Ishikawa (cell line): Measurements from ENCODE around the gene WASF1.

ENCODE experiments used
- CEBPB ChIP-seq: IDR thresholded peaks from 2 replicates; pipeline ENCODE4 v1.6.1; 2012
- CREB1 ChIP-seq: IDR thresholded peaks from 2 replicates; pipeline ENCODE4 v1.6.1; 2012; ENCODE audit warnings: low read depth
- EGR1 ChIP-seq: IDR thresholded peaks from 2 replicates; pipeline ENCODE4 v1.6.1; 2012
- EP300 ChIP-seq: IDR thresholded peaks from 2 replicates; pipeline ENCODE4 v1.6.1; 2012; ENCODE audit warnings: borderline replicate concordance
- FOXM1 ChIP-seq: IDR thresholded peaks from 2 replicates; pipeline ENCODE4 v1.6.1; 2012; ENCODE audit warnings: low read depth, borderline replicate concordance
- NFIC ChIP-seq: IDR thresholded peaks from 2 replicates; pipeline ENCODE4 v1.6.1; 2012
- RAD21 ChIP-seq: IDR thresholded peaks from 2 replicates; pipeline ENCODE4 v1.6.1; 2012; ENCODE audit warnings: low read depth
- TAF1 ChIP-seq: IDR thresholded peaks from 2 replicates; pipeline ENCODE4 v1.6.1; 2012; ENCODE audit warnings: low read depth, mild to moderate bottlenecking
- TCF12 ChIP-seq: IDR thresholded peaks from 2 replicates; pipeline ENCODE4 v1.6.1; 2012; ENCODE audit warnings: low read depth
- TEAD4 ChIP-seq: IDR thresholded peaks from 2 replicates; pipeline ENCODE4 v1.6.1; 2012
- YY1 ChIP-seq: IDR thresholded peaks from 2 replicates; pipeline ENCODE4 v1.6.1; 2012; ENCODE audit warnings: low read depth
- ZBTB7A ChIP-seq: IDR thresholded peaks from 2 replicates; pipeline ENCODE4 v1.6.1; 2012; ENCODE audit warnings: low read depth
- TF ChIP-seq, protein P1 (sequence below): IDR thresholded peaks from 2 replicates; pipeline ENCODE4 v1.6.1; 2012
- TF ChIP-seq, protein P2 (sequence below): IDR thresholded peaks from 2 replicates; pipeline ENCODE4 v1.6.1; 2012; ENCODE audit warnings: low read depth, mild to moderate bottlenecking
- TF ChIP-seq, protein P3 (sequence below): IDR thresholded peaks from 2 replicates; pipeline ENCODE4 v1.6.1; 2012

WASF1 gene

DNA sequence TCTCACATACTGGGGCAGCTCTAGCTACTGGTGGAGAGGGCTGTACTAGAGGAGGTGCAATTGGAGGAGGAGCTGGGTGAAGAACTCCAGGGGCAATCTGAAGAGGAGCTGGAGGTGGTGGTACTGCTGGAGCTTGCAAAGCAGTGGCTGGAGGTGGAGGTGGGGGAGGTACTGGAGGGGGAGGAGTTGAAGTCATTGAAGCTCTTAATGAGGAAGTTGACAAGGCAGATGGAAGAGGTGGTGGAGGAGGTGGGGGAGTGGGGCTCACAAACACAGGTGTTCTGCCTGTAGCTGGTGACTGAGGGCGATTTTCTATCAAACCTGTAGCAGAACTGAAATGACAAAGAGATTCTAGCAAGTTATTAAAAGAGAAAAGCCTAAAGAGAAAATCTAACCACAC lies 77.6 kb downstream of the WASF1 start:
- TF ChIP-seq ZBTB7A (no peak), YY1 (no peak), EP300 (no peak), CEBPB (no peak), TEAD4 (no peak), FOXM1 (no peak), RAD21 (no peak), NFIC (no peak)
- TF ChIP-seq, protein P1, sequence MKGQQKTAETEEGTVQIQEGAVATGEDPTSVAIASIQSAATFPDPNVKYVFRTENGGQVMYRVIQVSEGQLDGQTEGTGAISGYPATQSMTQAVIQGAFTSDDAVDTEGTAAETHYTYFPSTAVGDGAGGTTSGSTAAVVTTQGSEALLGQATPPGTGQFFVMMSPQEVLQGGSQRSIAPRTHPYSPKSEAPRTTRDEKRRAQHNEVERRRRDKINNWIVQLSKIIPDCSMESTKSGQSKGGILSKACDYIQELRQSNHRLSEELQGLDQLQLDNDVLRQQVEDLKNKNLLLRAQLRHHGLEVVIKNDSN = no peak
- TF ChIP-seq, protein P2, sequence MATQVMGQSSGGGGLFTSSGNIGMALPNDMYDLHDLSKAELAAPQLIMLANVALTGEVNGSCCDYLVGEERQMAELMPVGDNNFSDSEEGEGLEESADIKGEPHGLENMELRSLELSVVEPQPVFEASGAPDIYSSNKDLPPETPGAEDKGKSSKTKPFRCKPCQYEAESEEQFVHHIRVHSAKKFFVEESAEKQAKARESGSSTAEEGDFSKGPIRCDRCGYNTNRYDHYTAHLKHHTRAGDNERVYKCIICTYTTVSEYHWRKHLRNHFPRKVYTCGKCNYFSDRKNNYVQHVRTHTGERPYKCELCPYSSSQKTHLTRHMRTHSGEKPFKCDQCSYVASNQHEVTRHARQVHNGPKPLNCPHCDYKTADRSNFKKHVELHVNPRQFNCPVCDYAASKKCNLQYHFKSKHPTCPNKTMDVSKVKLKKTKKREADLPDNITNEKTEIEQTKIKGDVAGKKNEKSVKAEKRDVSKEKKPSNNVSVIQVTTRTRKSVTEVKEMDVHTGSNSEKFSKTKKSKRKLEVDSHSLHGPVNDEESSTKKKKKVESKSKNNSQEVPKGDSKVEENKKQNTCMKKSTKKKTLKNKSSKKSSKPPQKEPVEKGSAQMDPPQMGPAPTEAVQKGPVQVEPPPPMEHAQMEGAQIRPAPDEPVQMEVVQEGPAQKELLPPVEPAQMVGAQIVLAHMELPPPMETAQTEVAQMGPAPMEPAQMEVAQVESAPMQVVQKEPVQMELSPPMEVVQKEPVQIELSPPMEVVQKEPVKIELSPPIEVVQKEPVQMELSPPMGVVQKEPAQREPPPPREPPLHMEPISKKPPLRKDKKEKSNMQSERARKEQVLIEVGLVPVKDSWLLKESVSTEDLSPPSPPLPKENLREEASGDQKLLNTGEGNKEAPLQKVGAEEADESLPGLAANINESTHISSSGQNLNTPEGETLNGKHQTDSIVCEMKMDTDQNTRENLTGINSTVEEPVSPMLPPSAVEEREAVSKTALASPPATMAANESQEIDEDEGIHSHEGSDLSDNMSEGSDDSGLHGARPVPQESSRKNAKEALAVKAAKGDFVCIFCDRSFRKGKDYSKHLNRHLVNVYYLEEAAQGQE = no peak

- TF ChIP-seq YY1 (no peak), FOXM1 (no peak), CEBPB (no peak), EGR1 (no peak), NFIC (no peak), ZBTB7A (no peak), EP300 (no peak), TAF1 (no peak), TCF12 (no peak), TEAD4 (no peak), RAD21 (no peak), CREB1 (no peak)
- TF ChIP-seq, protein P2 = no peak
- TF ChIP-seq, protein P3, sequence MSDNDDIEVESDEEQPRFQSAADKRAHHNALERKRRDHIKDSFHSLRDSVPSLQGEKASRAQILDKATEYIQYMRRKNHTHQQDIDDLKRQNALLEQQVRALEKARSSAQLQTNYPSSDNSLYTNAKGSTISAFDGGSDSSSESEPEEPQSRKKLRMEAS = no peak
- TF ChIP-seq, protein P1 = no peak
Observed at GRCh38 chr6:110098511-110099116, 80.9 kb downstream of the WASF1 start.

GRCh38 chr6:110097443-110097842 lies 82.0 kb downstream of the WASF1 start:
- TF ChIP-seq, protein P1 = no peak
- TF ChIP-seq CEBPB = no peak
- TF ChIP-seq, protein P3 = no peak
- no peak for TF ChIP-seq FOXM1
- TF ChIP-seq EP300 = no peak
- TF ChIP-seq NFIC = no peak
- no peak for TF ChIP-seq TCF12
- TF ChIP-seq ZBTB7A = no peak
- TF ChIP-seq, protein P2 = no peak
- no peak for TF ChIP-seq EGR1
- no peak for TF ChIP-seq YY1
- no peak for TF ChIP-seq CREB1
- no peak for TF ChIP-seq RAD21
- TF ChIP-seq TAF1 = no peak
- no peak for TF ChIP-seq TEAD4

- TF ChIP-seq, protein P2 = no peak
- TF ChIP-seq, protein P1 = no peak
- TF ChIP-seq TAF1 (no peak), CEBPB (no peak), YY1 (no peak), EP300 (no peak), EGR1 (no peak), TCF12 (no peak), ZBTB7A (no peak), RAD21 (no peak), NFIC (no peak), TEAD4 (no peak), CREB1 (no peak), FOXM1 (no peak)
- TF ChIP-seq, protein P3 = no peak
Observed at GRCh38 chr6:110095935-110096334, 83.5 kb downstream of the WASF1 start.
